Endodermal cell (in vitro differentiated cells): Measurements from ENCODE around the gene PBLD. TPM values are rescaled to one million over a fixed set of nuclear protein-coding genes. Genes with fewer than 3 reads are reported as not detected.
"Not testable (repeated sequence)": the region's sequence is repeated elsewhere in the genome, so short reads cannot be mapped to it uniquely, and the experiment has no call there.

Source experiments
- DNase-seq: peaks from one replicate; pipeline ENCODE4 v3.0.0-alpha.2; 2017
- H3K27ac ChIP-seq: 2 replicates; pipeline ENCODE4 v1.5.1; 2013; ENCODE audit warnings: mild to moderate bottlenecking, low read depth, low read length, moderate library complexity
- H3K27me3 ChIP-seq: 2 replicates; pipeline ENCODE4 v1.6.1; 2013; ENCODE audit warnings: mild to moderate bottlenecking, low read length, moderate library complexity; ENCODE audit not compliant: insufficient read depth, control insufficient read depth, poor library complexity, severe bottlenecking
- H3K36me3 ChIP-seq: 2 replicates; pipeline ENCODE4 v1.7.0; 2013; ENCODE audit warnings: mild to moderate bottlenecking, low read length, moderate library complexity; ENCODE audit not compliant: control insufficient read depth, insufficient read depth
- H3K4me1 ChIP-seq: one replicate; pipeline ENCODE4 v1.7.0; 2013; ENCODE audit warnings: low read length; ENCODE audit not compliant: control insufficient read depth, insufficient read depth
- H3K4me3 ChIP-seq: 2 replicates; pipeline ENCODE4 v1.5.1; 2013; ENCODE audit warnings: mild to moderate bottlenecking, low read length, moderate library complexity
- H3K9ac ChIP-seq: 2 replicates; pipeline ENCODE4 v1.6.1; 2013; ENCODE audit warnings: mild to moderate bottlenecking, low read length, moderate library complexity; ENCODE audit not compliant: poor library complexity, severe bottlenecking; ENCODE audit errors: extremely low read depth
- H3K9me3 ChIP-seq: 2 replicates; pipeline ENCODE4 v1.6.1; 2013; ENCODE audit warnings: mild to moderate bottlenecking, low read length, moderate library complexity; ENCODE audit not compliant: control insufficient read depth
- H3K27ac Mint-ChIP-seq: 2 replicates; pipeline ENCODE4 v1.8.0; 2020; ENCODE audit warnings: mixed read lengths
- H3K27me3 Mint-ChIP-seq: 2 replicates; pipeline ENCODE4 v1.8.0; 2021; ENCODE audit warnings: mild to moderate bottlenecking, mixed read lengths; ENCODE audit not compliant: insufficient read depth
- H3K36me3 Mint-ChIP-seq: 2 replicates; pipeline ENCODE4 v1.8.0; 2020; ENCODE audit warnings: low read depth, mixed read lengths
- H3K4me1 Mint-ChIP-seq: 2 replicates; pipeline ENCODE4 v1.8.0; 2020; ENCODE audit warnings: mixed read lengths
- H3K4me3 Mint-ChIP-seq: 2 replicates; pipeline ENCODE4 v1.8.0; 2020; ENCODE audit warnings: mild to moderate bottlenecking, moderate library complexity, mixed read lengths
- H3K9me3 Mint-ChIP-seq: 2 replicates; pipeline ENCODE4 v1.8.0; 2020; ENCODE audit warnings: mild to moderate bottlenecking, mixed read lengths
- WGBS, 2 experiments: methylation state at CpG; one replicate each; pipeline versions ENCODE4 v1.1.5 to v1.1.7; 2013; ENCODE audit warnings: missing lambda C conversion rate in 2 of 2, mixed read lengths in 1 of 2; ENCODE audit not compliant: insufficient coverage in 1 of 2, insufficient read length in 1 of 2; 5-methylcytosine and 5-hydroxymethylcytosine counted together
- total RNA-seq, 2 donors: library from RNA; stranded (reverse); fragmentation: NEBNext Ultra II Directional in 1 of 2; extraction: Animal tissue kit (Norgen Biotek cat#: 25700) in 1 of 2; gene quantifications; 2 replicates in 1 of 2; 3 replicates in 1 of 2; pipeline ENCODE4 v1.2.1, GENCODE V29; 2021
- TF ChIP-seq, protein P1 (sequence below): fragments of 200-600 bp; sonication (generic); conservative IDR thresholded peaks from 2 replicates; pipeline ENCODE4 v1.5.0; 2021; ENCODE audit warnings: antibody characterized with exemption, mild to moderate bottlenecking

PBLD gene
- total RNA-seq, 2 donors from 2014 or later, result 5.0 to 5.3 TPM

DNA sequence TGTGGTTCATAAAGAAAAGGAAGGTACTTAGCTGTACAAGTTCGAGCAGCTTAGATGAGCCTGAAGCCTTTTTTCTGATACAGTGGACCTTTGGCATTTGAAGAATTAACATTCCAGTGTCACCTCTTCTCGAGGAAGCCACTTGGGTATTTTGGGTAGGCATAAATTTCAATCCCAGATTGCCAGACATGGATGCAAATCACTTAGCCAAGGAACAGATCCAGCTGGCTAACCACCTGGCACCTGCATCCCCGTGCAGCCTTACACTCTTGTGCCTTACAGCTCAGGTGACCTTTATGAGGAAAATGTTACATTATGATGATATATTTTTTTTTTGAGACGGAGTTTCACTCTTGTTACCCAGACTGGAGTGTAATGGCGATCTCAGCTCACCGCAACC is 84.8 kb downstream of the PBLD start:
- H3K4me3 Mint-ChIP-seq, result no peak overlapping the region

DNA sequence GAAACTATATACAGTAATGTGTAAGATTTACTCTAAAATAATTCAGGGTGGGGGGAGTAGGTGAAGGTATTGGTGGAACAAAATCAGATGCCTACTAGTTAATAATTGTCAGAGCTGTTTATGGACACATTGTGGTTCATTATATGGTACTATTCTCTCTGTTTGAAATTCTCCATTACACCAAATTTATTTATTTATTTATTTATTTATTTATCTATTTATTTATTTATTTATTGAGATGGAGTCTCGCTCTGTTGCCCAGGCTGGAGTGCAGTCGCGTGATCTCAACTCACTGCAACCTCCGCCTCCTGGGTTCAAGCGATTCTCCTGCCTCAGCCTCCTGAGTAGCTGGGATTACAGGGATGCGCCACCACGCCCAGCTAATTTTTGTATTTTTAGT is 86.3 kb downstream of the PBLD start:
- not testable (repeated sequence) for H3K9me3 Mint-ChIP-seq, H3K27ac ChIP-seq, H3K4me1 ChIP-seq, H3K36me3 Mint-ChIP-seq, H3K4me3 Mint-ChIP-seq, H3K9me3 ChIP-seq, H3K27me3 ChIP-seq, DNase-seq, H3K36me3 ChIP-seq, H3K27ac Mint-ChIP-seq, H3K4me3 ChIP-seq, H3K9ac ChIP-seq
- WGBS, 2 experiments, result 97 to 100% methylated on average over 1 to 7 of the region's 7 CpGs
- Mint-ChIP-seq H3K27me3 (peaks cover 26% of the 10 kb centered on the region), H3K4me1 (peaks cover 11% of the 10 kb centered on the region)

More for the DNA sequence above, 84.8 kb downstream of the PBLD start:
- H3K9ac ChIP-seq, result no peak overlapping the region
- H3K4me3 ChIP-seq, result no peak overlapping the region
- DNase-seq, result no peak
- Mint-ChIP-seq H3K36me3 (no peaks in the 10 kb centered on the region), H3K27me3 (peaks cover 27% of the 10 kb centered on the region), H3K4me1 (peaks cover 23% of the 10 kb centered on the region), H3K9me3 (no peaks in the 10 kb centered on the region), H3K27ac (no peak overlapping the region)
- no peaks in the 10 kb centered on the region for H3K9me3 ChIP-seq
- no peak overlapping the region for H3K27ac ChIP-seq
- 93% methylated on average over 6 of the region's 6 CpGs for WGBS, 2 experiments
- H3K36me3 ChIP-seq, result no peaks in the 10 kb centered on the region
- no peaks in the 10 kb centered on the region for H3K27me3 ChIP-seq
- peaks cover 18% of the 10 kb centered on the region for H3K4me1 ChIP-seq
- TF ChIP-seq, protein P1, sequence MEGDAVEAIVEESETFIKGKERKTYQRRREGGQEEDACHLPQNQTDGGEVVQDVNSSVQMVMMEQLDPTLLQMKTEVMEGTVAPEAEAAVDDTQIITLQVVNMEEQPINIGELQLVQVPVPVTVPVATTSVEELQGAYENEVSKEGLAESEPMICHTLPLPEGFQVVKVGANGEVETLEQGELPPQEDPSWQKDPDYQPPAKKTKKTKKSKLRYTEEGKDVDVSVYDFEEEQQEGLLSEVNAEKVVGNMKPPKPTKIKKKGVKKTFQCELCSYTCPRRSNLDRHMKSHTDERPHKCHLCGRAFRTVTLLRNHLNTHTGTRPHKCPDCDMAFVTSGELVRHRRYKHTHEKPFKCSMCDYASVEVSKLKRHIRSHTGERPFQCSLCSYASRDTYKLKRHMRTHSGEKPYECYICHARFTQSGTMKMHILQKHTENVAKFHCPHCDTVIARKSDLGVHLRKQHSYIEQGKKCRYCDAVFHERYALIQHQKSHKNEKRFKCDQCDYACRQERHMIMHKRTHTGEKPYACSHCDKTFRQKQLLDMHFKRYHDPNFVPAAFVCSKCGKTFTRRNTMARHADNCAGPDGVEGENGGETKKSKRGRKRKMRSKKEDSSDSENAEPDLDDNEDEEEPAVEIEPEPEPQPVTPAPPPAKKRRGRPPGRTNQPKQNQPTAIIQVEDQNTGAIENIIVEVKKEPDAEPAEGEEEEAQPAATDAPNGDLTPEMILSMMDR, result no peak

DNA sequence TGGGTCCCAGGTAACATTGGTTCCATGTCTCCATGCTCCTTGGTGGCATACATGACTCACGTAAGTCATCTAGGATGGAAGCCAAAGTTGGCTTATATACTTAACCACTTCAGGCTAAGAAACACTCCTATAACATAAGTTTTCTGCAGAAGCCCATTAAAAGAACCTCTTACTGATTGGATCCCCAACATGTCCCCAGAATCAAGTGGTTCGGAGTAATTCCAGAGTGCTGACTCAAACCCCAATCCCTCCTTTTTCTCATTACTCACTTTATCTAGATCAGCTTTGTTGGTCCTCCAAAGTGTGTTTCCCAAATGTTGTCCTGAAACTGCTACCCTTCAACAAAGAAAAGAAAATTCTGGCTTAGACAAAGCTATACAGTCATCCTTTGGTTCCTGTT is 90.7 kb downstream of the PBLD start:
- 98 to 100% methylated on average over 2 of the region's 2 CpGs for WGBS, 2 experiments
- peaks cover 3% of the 10 kb centered on the region for H3K4me1 Mint-ChIP-seq
- Histone ChIP-seq H3K4me3 (no peak overlapping the region), H3K9me3 (no peaks in the 10 kb centered on the region), H3K4me1 (no peaks in the 10 kb centered on the region), H3K27me3 (no peaks in the 10 kb centered on the region), H3K36me3 (no peaks in the 10 kb centered on the region), H3K9ac (no peak overlapping the region), H3K27ac (no peak overlapping the region)
- H3K9me3 Mint-ChIP-seq, result no peaks in the 10 kb centered on the region
- TF ChIP-seq, protein P1, result no peak
- no peaks in the 10 kb centered on the region for H3K36me3 Mint-ChIP-seq
- H3K4me3 Mint-ChIP-seq, result no peak overlapping the region
- DNase-seq, result no peak
- peaks cover 12% of the 10 kb centered on the region for H3K27me3 Mint-ChIP-seq
- no peak overlapping the region for H3K27ac Mint-ChIP-seq

DNA sequence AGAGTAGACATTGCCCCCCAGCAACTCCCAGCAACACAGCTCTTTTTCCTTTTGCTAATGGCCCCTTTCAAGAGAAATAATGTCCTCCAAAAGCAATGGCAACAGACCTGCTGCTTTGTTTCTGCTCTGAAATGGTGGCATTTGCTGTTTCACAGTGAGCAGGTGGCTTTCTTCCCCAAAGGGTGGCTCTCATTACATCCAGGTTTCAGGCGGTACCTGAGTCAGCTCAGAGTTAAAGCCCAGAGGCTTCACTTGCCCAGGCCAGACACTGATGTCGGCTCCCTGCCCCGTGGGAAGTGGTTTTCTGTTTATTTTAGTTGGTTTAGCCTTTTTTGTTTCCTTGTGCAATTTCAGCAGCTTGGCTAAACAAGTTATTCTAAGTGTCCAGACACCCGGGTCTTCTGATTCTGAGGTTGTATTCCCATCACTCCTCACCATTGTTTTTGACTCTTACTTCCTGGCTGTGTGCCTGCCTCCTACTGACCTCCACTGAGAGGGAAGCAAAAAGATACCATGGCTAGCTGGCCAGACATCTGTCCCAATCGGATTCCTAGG is 93.1 kb downstream of the PBLD start:
- Mint-ChIP-seq H3K36me3 (no peaks in the 10 kb centered on the region), H3K27ac (no peak overlapping the region), H3K4me3 (no peak overlapping the region), H3K4me1 (peaks cover 3% of the 10 kb centered on the region), H3K9me3 (no peaks in the 10 kb centered on the region), H3K27me3 (peaks cover 13% of the 10 kb centered on the region)
- TF ChIP-seq, protein P1, result no peak
- no peaks in the 10 kb centered on the region for H3K36me3 ChIP-seq
- no peak overlapping the region for H3K27ac ChIP-seq
- H3K9ac ChIP-seq, result no peak overlapping the region
- DNase-seq, result peak; percentile 33
- 79 to 96% methylated on average over 2 to 5 of the region's 5 CpGs for WGBS, 2 experiments
- no peaks in the 10 kb centered on the region for H3K4me1 ChIP-seq
- no peaks in the 10 kb centered on the region for H3K9me3 ChIP-seq
- no peak overlapping the region for H3K4me3 ChIP-seq
- no peaks in the 10 kb centered on the region for H3K27me3 ChIP-seq
